ENCODE data around the gene ZNF619. TPM values are rescaled to one million over a fixed set of nuclear protein-coding genes. Genes with fewer than 3 reads are reported as not detected.

The ZNF619 gene
- total and polyA plus RNA-seq, 2 of the 13 experiments (the other 11 are each of a cell fraction or from before 2014, with no cell fraction given), result 0.83 to 5.2 TPM

DNA sequence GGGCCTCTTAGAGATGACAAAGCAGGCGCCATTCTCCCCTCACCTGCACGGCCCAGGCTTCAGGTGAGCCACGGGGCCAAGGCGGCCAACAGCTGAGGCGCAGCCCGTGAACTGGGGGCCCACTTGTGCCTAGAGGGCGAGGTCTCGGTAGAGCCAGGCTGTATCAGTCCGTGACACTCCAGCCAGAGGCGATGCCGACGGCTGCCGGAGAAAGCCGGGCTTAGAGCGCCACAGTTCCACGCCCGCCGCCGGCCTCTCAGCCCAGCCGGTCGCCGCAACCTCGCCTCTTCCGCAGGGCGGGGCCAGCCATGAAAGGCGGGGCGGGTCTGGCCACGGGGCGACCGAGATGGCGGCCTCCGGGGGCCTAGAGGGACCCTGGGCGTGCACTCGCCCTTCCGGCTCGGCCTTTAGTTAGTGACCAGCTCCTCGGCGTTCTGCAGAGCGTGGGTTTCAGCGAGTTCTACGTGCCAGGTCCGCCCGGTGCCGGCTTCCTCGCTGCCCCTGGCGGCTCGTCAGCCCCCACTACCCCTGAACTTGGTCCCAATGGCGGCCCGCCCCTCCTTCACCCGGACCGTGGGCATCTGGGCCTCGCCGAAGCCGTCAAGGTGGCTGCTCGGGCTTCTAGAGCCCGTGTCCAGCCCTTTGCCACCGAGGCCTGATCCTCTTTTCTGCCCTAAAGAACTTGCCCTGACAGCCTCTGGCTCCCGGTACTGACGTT lies 47.8 kb downstream of the ZNF619 start, which contains the start of gene ZNF621 (continued):
- TF ChIP-seq, protein P1, sequence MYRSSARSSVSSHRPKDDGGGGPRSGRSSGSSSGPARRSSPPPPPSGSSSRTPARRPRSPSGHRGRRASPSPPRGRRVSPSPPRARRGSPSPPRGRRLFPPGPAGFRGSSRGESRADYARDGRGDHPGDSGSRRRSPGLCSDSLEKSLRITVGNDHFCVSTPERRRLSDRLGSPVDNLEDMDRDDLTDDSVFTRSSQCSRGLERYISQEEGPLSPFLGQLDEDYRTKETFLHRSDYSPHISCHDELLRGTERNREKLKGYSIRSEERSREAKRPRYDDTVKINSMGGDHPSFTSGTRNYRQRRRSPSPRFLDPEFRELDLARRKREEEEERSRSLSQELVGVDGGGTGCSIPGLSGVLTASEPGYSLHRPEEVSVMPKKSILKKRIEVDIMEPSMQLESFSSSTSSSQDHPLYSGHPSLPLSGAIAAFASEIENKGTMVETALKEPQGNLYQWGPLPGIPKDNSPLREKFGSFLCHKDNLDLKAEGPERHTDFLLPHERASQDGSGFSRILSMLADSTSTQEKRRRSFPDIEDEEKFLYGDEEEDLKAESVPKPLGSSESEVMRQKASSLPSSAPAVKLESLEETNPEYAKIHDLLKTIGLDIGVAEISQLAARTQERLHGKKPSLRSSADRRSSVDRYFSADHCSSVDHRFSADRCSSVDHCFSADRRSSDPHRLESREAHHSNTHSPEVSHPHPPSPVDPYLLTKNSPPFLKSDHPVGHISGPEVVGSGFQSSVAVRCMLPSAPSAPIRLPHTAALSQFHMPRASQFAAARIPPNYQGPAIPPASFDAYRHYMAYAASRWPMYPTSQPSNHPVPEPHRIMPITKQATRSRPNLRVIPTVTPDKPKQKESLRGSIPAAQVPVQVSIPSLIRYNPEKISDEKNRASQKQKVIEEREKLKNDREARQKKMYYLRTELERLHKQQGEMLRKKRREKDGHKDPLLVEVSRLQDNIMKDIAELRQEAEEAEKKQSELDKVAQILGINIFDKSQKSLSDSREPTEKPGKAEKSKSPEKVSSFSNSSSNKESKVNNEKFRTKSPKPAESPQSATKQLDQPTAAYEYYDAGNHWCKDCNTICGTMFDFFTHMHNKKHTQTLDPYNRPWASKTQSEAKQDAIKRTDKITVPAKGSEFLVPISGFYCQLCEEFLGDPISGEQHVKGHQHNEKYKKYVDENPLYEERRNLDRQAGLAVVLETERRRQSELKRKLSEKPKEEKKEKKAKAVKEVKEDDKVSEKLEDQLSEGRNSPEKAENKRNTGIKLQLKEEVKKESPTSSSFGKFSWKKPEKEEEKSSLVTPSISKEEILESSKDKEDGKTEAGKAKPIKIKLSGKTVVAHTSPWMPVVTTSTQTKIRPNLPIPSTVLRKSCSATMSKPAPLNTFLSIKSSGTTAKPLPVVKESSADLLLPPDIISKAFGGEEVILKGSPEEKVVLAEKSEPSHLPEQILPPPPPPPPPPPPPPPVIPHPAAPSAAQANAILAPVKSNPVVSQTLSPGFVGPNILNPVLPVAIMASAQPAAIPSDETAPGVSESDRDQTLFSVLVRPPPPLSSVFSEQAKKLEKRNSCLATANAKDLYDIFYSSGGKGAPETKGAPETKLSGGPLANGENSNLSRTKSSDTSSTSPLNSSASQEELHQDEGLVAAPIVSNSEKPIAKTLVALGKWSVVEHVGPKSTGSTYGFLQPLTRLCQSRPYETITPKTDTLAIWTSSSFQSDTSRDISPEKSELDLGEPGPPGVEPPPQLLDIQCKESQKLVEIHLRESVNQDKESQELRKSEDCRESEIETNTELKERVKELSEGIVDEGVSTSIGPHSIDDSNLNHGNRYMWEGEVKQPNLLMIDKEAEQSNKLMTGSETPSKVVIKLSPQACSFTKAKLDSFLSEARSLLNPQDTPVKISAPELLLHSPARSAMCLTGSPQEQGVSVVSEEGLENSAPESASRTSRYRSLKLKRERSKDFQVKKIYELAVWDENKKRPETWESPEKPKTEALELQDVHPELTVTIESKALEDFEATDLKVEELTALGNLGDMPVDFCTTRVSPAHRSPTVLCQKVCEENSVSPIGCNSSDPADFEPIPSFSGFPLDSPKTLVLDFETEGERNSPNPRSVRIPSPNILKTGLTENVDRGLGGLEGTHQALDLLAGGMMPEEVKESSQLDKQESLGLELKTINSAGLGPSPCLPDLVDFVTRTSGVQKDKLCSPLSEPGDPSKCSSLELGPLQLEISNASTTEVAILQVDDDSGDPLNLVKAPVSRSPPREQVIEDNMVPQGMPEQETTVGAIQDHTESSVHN (CRISPR knock-in tag; IDR thresholded peaks at IDR 0.05), result peak; percentile 80; the same call in 1 of the 2 replicates
- TF ChIP-seq ZNF550 (CRISPR knock-in tag; IDR thresholded peaks at IDR 0.05; ENCODE audit: borderline replicate concordance) (no peak), SNAI1 (CRISPR knock-in tag; IDR thresholded peaks at IDR 0.05; ENCODE audit: borderline replicate concordance) (peak; percentile 72; the same call in 1 of the 2 replicates), RCOR2 (CRISPR knock-in tag; IDR thresholded peaks at IDR 0.05) (0 out of 2 replicates have a peak, but pooled peaks have one; percentile 30), ZNF552 (CRISPR knock-in tag; IDR thresholded peaks at IDR 0.05; ENCODE audit: borderline replicate concordance) (0 out of 2 replicates have a peak, but pooled peaks have one; percentile 14), BRCA1 (CRISPR knock-in tag; IDR thresholded peaks at IDR 0.05) (peak; percentile 81; the same call in 1 of the 2 replicates), HOXA5 (CRISPR knock-in tag; IDR thresholded peaks at IDR 0.05) (no peak), TCF7 (IDR thresholded peaks at IDR 0.05; ENCODE audit: low read depth) (no peak), HOXA3 (CRISPR knock-in tag; IDR thresholded peaks at IDR 0.05) (peak; percentile 93), ZNF232 (CRISPR knock-in tag; IDR thresholded peaks at IDR 0.05; ENCODE audit: borderline replicate concordance) (peak; percentile 94), MYC (CRISPR knock-in tag; IDR thresholded peaks at IDR 0.05; ENCODE audit: borderline replicate concordance) (peak; percentile 92)
- TF ChIP-seq, protein P2, sequence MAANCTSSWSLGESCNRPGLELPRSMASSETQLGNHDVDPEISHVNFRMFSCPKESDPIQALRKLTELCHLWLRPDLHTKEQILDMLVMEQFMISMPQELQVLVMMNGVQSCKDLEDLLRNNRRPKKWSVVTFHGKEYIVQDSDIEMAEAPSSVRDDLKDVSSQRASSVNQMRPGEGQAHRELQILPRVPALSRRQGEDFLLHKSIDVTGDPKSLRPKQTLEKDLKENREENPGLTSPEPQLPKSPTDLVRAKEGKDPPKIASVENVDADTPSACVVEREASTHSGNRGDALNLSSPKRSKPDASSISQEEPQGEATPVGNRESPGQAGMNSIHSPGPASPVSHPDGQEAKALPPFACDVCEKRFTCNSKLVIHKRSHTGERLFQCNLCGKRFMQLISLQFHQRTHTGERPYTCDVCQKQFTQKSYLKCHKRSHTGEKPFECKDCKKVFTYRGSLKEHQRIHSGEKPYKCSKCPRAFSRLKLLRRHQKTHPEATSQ (CRISPR knock-in tag; IDR thresholded peaks at IDR 0.05; ENCODE audit: borderline replicate concordance), result peak; percentile 56; the same call in 1 of the 2 replicates
- TF ChIP-seq, protein P3, sequence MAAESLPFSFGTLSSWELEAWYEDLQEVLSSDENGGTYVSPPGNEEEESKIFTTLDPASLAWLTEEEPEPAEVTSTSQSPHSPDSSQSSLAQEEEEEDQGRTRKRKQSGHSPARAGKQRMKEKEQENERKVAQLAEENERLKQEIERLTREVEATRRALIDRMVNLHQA (CRISPR knock-in tag; IDR thresholded peaks at IDR 0.05), result no peak
- TF ChIP-seq, protein P4, sequence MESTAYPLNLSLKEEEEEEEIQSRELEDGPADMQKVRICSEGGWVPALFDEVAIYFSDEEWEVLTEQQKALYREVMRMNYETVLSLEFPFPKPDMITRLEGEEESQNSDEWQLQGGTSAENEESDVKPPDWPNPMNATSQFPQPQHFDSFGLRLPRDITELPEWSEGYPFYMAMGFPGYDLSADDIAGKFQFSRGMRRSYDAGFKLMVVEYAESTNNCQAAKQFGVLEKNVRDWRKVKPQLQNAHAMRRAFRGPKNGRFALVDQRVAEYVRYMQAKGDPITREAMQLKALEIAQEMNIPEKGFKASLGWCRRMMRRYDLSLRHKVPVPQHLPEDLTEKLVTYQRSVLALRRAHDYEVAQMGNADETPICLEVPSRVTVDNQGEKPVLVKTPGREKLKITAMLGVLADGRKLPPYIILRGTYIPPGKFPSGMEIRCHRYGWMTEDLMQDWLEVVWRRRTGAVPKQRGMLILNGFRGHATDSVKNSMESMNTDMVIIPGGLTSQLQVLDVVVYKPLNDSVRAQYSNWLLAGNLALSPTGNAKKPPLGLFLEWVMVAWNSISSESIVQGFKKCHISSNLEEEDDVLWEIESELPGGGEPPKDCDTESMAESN (CRISPR knock-in tag; conservative IDR thresholded peaks at IDR 0.05), result peak; percentile 78; the same call in 1 of the 2 replicates
- TF ChIP-seq, protein P5, sequence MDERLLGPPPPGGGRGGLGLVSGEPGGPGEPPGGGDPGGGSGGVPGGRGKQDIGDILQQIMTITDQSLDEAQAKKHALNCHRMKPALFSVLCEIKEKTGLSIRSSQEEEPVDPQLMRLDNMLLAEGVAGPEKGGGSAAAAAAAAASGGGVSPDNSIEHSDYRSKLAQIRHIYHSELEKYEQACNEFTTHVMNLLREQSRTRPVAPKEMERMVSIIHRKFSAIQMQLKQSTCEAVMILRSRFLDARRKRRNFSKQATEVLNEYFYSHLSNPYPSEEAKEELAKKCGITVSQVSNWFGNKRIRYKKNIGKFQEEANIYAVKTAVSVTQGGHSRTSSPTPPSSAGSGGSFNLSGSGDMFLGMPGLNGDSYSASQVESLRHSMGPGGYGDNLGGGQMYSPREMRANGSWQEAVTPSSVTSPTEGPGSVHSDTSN (CRISPR knock-in tag; IDR thresholded peaks at IDR 0.05), result no peak

Measured in HepG2 (cell line).